HEK293 (cell line): ENCODE measurements around the gene HOXA4.

Experiments used
- CTCF ChIA-PET: fragments of 350-600 bp; formaldehyde crosslinking; extraction: SDS; loops from one replicate; lab custom pipeline; 2021; ENCODE audit warnings: antibody characterized with exemption; lab: Yijun Ruan, JAX
- POLR2A ChIA-PET: fragments of 300-600 bp; formaldehyde crosslinking; extraction: SDS; loops from one replicate; lab custom pipeline; 2020; ENCODE audit warnings: antibody characterized with exemption, inconsistent platforms; lab: Yijun Ruan, JAX
- H3K27ac ChIP-seq: fragments of 200-500 bp; sonication (Bioruptor generic); 2 replicates; pipeline ENCODE4 v1.5.1; 2014; ENCODE audit warnings: low read depth, low read length, control low read depth, inconsistent platforms; ENCODE audit errors: extremely low read depth
- H3K36me3 ChIP-seq, 2 experiments: fragments of 200-500 bp in 1 of 2; sonication (Bioruptor generic) in 1 of 2; 1 replicate in 1 of 2; 2 replicates in 1 of 2; pipeline ENCODE4 v1.5.1; 2014 to 2017; ENCODE audit warnings: inconsistent platforms in 2 of 2, low read length in 2 of 2; ENCODE audit not compliant: control insufficient read depth in 2 of 2, insufficient read depth in 1 of 2
- H3K4me1 ChIP-seq: fragments of 200-500 bp; sonication (Bioruptor generic); 2 replicates; pipeline ENCODE4 v1.5.1; 2014; ENCODE audit warnings: mild to moderate bottlenecking, low read length, inconsistent platforms; ENCODE audit not compliant: control insufficient read depth, insufficient read depth
- H3K4me3 ChIP-seq: 2 replicates; pipeline ENCODE4 v1.5.1; 2011; ENCODE audit warnings: low read depth, mild to moderate bottlenecking, control low read depth, low read length, moderate library complexity
- H3K9me3 ChIP-seq: fragments of 200-500 bp; sonication (Bioruptor generic); 2 replicates; pipeline ENCODE4 v1.5.1; 2014; ENCODE audit warnings: low read depth, low read length, inconsistent platforms; ENCODE audit not compliant: control insufficient read depth, insufficient read depth
- HOXC10 ChIP-seq: sonication (generic); formaldehyde crosslinking; IDR thresholded peaks from 2 replicates; pipeline ENCODE4 v1.8.1; 2023; ENCODE audit warnings: mild to moderate bottlenecking, missing genetic modification reagents
- OSR2 ChIP-seq: fragments of 450-650 bp; formaldehyde crosslinking; IDR thresholded peaks from 2 replicates; pipeline ENCODE4 v1.5.1; 2016; ENCODE audit warnings: missing biosample characterization, missing genetic modification characterization
- PRDM6 ChIP-seq: fragments of 450-650 bp; formaldehyde crosslinking; IDR thresholded peaks from 2 replicates; pipeline ENCODE4 v1.5.1; 2017; ENCODE audit warnings: missing biosample characterization, missing genetic modification characterization
- RBAK ChIP-seq: fragments of 450-650 bp; formaldehyde crosslinking; IDR thresholded peaks from 2 replicates; pipeline ENCODE4 v1.5.1; 2016; ENCODE audit warnings: missing biosample characterization, missing genetic modification characterization
- REST ChIP-seq: fragments of 450-650 bp; formaldehyde crosslinking; IDR thresholded peaks from 2 replicates; pipeline ENCODE4 v1.5.1; 2016; ENCODE audit warnings: missing biosample characterization, missing genetic modification characterization
- SCRT1 ChIP-seq: fragments of 450-650 bp; formaldehyde crosslinking; IDR thresholded peaks from 2 replicates; pipeline ENCODE4 v1.5.1; 2016; ENCODE audit warnings: missing biosample characterization, missing genetic modification characterization, borderline replicate concordance
- TCF7L2 ChIP-seq: IDR thresholded peaks from 2 replicates; pipeline ENCODE4 v1.6.1; 2011; ENCODE audit warnings: low read depth, mild to moderate bottlenecking, inconsistent platforms, low read length, moderate library complexity, borderline replicate concordance
- WT1 ChIP-seq: fragments of 450-650 bp; formaldehyde crosslinking; IDR thresholded peaks from 2 replicates; pipeline ENCODE4 v1.5.1; 2016; ENCODE audit warnings: missing biosample characterization, missing genetic modification characterization
- ZBTB20 ChIP-seq: fragments of 450-650 bp; formaldehyde crosslinking; IDR thresholded peaks from 2 replicates; pipeline ENCODE4 v1.5.1; 2016; ENCODE audit warnings: missing biosample characterization, missing genetic modification characterization
- ZBTB21 ChIP-seq: fragments of 450-650 bp; formaldehyde crosslinking; IDR thresholded peaks from 2 replicates; pipeline ENCODE4 v1.5.1; 2017; ENCODE audit warnings: missing biosample characterization, missing genetic modification characterization
- ZBTB6 ChIP-seq: fragments of 450-650 bp; formaldehyde crosslinking; IDR thresholded peaks from 2 replicates; pipeline ENCODE4 v1.5.1; 2017; ENCODE audit warnings: missing biosample characterization, missing genetic modification characterization
- ZNF10 ChIP-seq: fragments of 450-650 bp; formaldehyde crosslinking; IDR thresholded peaks from 2 replicates; pipeline ENCODE4 v1.5.1; 2017; ENCODE audit warnings: missing biosample characterization, missing genetic modification characterization
- ZNF18 ChIP-seq: fragments of 450-650 bp; formaldehyde crosslinking; IDR thresholded peaks from 2 replicates; pipeline ENCODE4 v1.5.1; 2016; ENCODE audit warnings: missing biosample characterization, missing genetic modification characterization
- ZNF202 ChIP-seq: fragments of 450-650 bp; formaldehyde crosslinking; IDR thresholded peaks from 2 replicates; pipeline ENCODE4 v1.5.1; 2016; ENCODE audit warnings: missing biosample characterization, missing genetic modification characterization, borderline replicate concordance
- ZNF274 ChIP-seq, 2 experiments: fragments of 200-500 bp in 1 of 2; fragments of 450-650 bp in 1 of 2; sonication (Bioruptor generic) in 1 of 2; formaldehyde crosslinking in 1 of 2; IDR thresholded peaks; 2 replicates each; pipeline versions ENCODE4 v1.5.1 to v1.6.1; 2014 to 2016; ENCODE audit warnings: borderline replicate concordance in 1 of 2, inconsistent platforms in 1 of 2, low read length in 1 of 2, missing biosample characterization in 1 of 2, missing genetic modification characterization in 1 of 2
- ZNF37A ChIP-seq: fragments of 450-650 bp; IDR thresholded peaks from 2 replicates; pipeline ENCODE4 v1.5.1; 2018; ENCODE audit warnings: missing biosample characterization, missing genetic modification characterization
- ZNF423 ChIP-seq: fragments of 450-650 bp; formaldehyde crosslinking; IDR thresholded peaks from 2 replicates; pipeline ENCODE4 v1.5.1; 2016; ENCODE audit warnings: missing biosample characterization, missing genetic modification characterization
- ZNF473 ChIP-seq: fragments of 450-650 bp; formaldehyde crosslinking; IDR thresholded peaks from 2 replicates; pipeline ENCODE4 v1.5.1; 2017; ENCODE audit warnings: missing biosample characterization, missing genetic modification characterization
- ZNF510 ChIP-seq: fragments of 450-650 bp; formaldehyde crosslinking; IDR thresholded peaks from 2 replicates; pipeline ENCODE4 v1.5.1; 2018; ENCODE audit warnings: mild to moderate bottlenecking, missing genetic modification characterization, missing biosample characterization; ENCODE audit not compliant: insufficient replicate concordance
- ZNF558 ChIP-seq: fragments of 450-650 bp; formaldehyde crosslinking; IDR thresholded peaks from 2 replicates; pipeline ENCODE4 v1.5.1; 2016; ENCODE audit warnings: missing biosample characterization, missing genetic modification characterization
- ZNF600 ChIP-seq: fragments of 450-650 bp; formaldehyde crosslinking; IDR thresholded peaks from 2 replicates; pipeline ENCODE4 v1.5.1; 2016; ENCODE audit warnings: missing biosample characterization, missing genetic modification characterization
- ZNF610 ChIP-seq: fragments of 450-650 bp; formaldehyde crosslinking; IDR thresholded peaks from 2 replicates; pipeline ENCODE4 v1.5.1; 2016; ENCODE audit warnings: missing biosample characterization, missing genetic modification characterization, borderline replicate concordance
- ZNF692 ChIP-seq: fragments of 450-650 bp; formaldehyde crosslinking; IDR thresholded peaks from 2 replicates; pipeline ENCODE4 v1.5.1; 2016; ENCODE audit warnings: missing biosample characterization, missing genetic modification characterization
- ZNF76 ChIP-seq: fragments of 450-650 bp; formaldehyde crosslinking; IDR thresholded peaks from 2 replicates; pipeline ENCODE4; 2016; ENCODE audit warnings: low read depth, missing biosample characterization, missing genetic modification characterization, borderline replicate concordance
- TF ChIP-seq, protein P1 (sequence below): fragments of 450-650 bp; IDR thresholded peaks from 2 replicates; pipeline ENCODE4 v1.5.1; 2018; ENCODE audit warnings: missing biosample characterization, missing genetic modification characterization

Gene HOXA4

GRCh38 chr7:27156508-27156898 lies 25.9 kb upstream of the HOXA4 start, which contains the start of gene HOXA7 (continued):
- no peak; the same call in 1 of the 2 replicates for TF ChIP-seq ZBTB20 (tag by site-specific recombination)
- no peak for TF ChIP-seq ZNF76 (tag by site-specific recombination)
- no peak for TF ChIP-seq RBAK
- no peak for TF ChIP-seq ZBTB21 (tag by site-specific recombination)
- TF ChIP-seq PRDM6 (tag by site-specific recombination): peak; percentile 49; the same call in 1 of the 2 replicates
- no peak for TF ChIP-seq OSR2 (tag by site-specific recombination)
- no peak for TF ChIP-seq ZNF37A (tag by site-specific recombination)
- TF ChIP-seq HOXC10 (CRISPR knock-in tag): no peak
- TF ChIP-seq, protein P1, sequence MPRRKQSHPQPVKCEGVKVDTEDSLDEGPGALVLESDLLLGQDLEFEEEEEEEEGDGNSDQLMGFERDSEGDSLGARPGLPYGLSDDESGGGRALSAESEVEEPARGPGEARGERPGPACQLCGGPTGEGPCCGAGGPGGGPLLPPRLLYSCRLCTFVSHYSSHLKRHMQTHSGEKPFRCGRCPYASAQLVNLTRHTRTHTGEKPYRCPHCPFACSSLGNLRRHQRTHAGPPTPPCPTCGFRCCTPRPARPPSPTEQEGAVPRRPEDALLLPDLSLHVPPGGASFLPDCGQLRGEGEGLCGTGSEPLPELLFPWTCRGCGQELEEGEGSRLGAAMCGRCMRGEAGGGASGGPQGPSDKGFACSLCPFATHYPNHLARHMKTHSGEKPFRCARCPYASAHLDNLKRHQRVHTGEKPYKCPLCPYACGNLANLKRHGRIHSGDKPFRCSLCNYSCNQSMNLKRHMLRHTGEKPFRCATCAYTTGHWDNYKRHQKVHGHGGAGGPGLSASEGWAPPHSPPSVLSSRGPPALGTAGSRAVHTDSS (tag by site-specific recombination): no peak
- no peak for TF ChIP-seq ZNF274 (IDR thresholded peaks at IDR 0.05; ENCODE audit: low read length)
- no peak for TF ChIP-seq ZNF274 (tag by site-specific recombination; IDR thresholded peaks at IDR 0.05; ENCODE audit: borderline replicate concordance)
- no peak for TF ChIP-seq ZNF600 (tag by site-specific recombination)
- no peak for TF ChIP-seq WT1 (tag by site-specific recombination)
- TF ChIP-seq ZNF610 (tag by site-specific recombination): no peak
- no peak for TF ChIP-seq SCRT1
- TF ChIP-seq ZNF473 (tag by site-specific recombination): no peak
- no peak for TF ChIP-seq ZNF10 (tag by site-specific recombination)
- no peak for TF ChIP-seq ZNF423 (tag by site-specific recombination)
- TF ChIP-seq ZNF692 (tag by site-specific recombination): no peak
- TF ChIP-seq TCF7L2: no peak

DNA sequence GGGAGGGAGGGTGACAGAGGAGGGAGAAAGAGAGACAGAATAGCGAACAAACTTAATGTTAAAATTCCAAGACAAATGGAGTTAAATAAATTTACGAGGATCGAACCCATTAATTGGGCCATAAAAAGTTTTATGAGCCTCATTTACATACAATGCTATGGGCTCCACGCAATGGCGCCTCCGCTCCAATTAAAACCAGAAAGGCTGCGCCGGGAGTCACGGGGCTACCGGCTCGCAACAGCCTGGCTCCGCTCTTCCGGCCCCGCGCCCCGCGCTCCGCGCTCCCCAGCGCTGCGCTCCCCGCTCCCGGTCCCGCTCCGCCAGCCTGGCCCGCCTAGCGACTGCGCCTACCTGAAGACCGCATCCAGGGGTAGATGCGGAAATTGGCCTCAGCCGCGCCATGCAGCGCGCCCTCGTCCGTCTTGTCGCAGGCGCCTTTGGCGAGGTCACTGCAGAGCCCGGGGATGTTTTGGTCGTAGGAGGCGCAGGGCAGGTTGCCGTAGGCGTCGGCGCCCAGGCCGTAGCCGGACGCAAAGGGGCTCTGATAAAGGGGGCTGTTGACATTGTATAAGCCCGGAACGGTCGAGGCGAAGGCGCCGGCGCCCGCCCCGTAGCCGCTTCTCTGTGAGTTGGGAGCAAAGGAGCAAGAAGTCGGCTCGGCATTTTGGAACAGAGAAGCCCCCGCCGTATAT lies 25.4 kb upstream of the HOXA4 start:
- Histone ChIP-seq H3K9me3 (no peaks in the 10 kb centered on the region), H3K36me3 (peaks cover 0 to 12% of the 10 kb centered on the region in 2 experiments; a peak in 1 of 3 replicates), H3K4me1 (peaks cover 17% of the 10 kb centered on the region), H3K4me3 (peak overlapping the region; percentile 69), H3K27ac (peak overlapping the region; percentile 94)
- ChIA-PET POLR2A (interaction anchor here (0.9 to 2.3 kb wide), 13 partner anchors 8 to 1294 kb away, joined by 3 to 17 read pairs (median 4); partner anchors contain the start of genes HOXA11, HOXA4, HOXA5 and SKAP2), CTCF (interaction anchor here (0.6 to 2.8 kb wide), 7 partner anchors 12 to 797 kb away, joined by 3 to 11 read pairs (median 3); partner anchors contain the start of gene HOXA5)
- no peak for TF ChIP-seq ZNF18 (tag by site-specific recombination)
- TF ChIP-seq REST (tag by site-specific recombination): no peak
- no peak for TF ChIP-seq ZNF510 (tag by site-specific recombination)
- TF ChIP-seq ZBTB6 (tag by site-specific recombination): no peak
- no peak for TF ChIP-seq ZNF202
- no peak for TF ChIP-seq ZNF558 (tag by site-specific recombination)
